GM20431 (cell line): Measurements from ENCODE around the gene POR.
"Not testable (repeated sequence)": the region's sequence is repeated elsewhere in the genome, so short reads cannot be mapped to it uniquely, and the experiment has no call there.

Experiments
- in situ Hi-C: fragments of 300-500 bp; cut with MseI, MboI; formaldehyde crosslinking; loops from one replicate; pipeline ENCODE4 v1.15.0; 2020; ENCODE audit warnings: low sequenced_read_pairs; ENCODE audit not compliant: unreplicated experiment

POR gene

DNA sequence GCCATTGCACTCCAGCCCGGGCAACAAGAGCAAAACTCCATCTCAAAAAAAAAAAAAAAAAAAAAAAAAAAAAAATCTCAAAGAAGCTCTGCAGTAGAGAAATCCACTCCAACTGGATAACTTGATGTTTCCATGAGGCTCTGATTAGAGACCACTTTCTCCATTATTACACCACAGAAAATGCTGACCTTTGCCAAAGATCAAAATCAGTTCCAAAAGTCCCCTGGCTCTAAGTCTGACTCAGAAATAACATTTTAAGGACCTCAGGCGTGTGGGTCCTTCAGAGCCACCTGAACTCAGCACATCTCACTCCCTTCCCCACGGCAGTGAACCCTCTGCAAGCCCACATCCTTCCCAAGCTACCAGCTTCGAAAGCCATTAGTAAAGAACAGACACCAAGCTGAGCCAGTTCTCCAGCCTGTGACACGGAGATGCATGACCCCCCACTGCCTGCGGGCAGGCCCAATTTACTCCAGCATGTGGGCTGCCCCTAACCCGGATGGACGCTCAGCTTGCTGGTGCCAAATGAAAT lies 93.3 kb downstream of the POR start:
- in situ Hi-C loops, result no loop called here

DNA sequence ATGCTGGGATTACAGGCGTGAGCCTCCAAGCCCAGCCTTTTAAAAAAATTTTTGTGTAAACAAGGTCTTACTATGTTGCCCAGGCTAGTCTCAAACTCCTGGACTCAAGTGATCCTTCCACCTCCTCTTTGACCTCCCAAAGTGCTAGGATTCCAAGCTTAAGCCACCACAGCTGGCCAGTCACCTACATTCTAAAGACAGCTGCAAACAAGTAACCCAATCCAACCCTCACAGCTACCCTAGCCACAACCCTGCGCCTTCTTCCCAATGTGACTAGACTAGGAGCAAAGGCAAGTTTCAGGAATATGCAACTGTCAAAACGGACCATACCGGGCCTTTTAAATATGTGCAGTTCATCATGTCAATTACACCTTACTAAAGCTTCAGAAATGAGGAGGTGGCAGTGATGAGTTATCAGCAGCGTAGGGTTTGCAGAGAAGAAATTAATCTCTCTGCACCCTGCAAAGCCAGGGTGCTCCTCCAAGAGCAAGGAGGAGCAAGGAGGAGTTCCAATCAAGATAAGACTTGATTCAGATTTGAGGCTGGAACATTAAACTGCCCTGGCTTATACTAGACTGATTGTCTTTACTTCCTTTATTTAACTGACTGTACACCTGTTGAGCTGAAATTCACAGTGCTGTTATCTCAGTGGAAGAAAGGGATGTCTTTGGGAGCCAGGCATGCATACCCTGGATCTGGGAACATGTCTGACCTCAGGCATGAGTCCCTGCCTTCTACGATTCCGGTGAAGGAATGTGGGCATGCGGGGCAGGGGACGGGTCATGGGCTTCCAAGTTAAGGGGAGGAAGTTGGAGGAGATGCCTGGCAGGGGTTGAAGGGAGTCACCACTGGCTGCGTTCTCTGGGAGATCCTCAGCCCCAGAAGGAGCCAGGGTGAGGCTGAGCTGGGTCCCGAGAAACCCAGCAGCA lies 95.0 kb downstream of the POR start:
- in situ Hi-C loops, result loop anchor here (10.0 kb wide), 1 partner anchor 145 kb away; no protein-coding TSS in a partner anchor

DNA sequence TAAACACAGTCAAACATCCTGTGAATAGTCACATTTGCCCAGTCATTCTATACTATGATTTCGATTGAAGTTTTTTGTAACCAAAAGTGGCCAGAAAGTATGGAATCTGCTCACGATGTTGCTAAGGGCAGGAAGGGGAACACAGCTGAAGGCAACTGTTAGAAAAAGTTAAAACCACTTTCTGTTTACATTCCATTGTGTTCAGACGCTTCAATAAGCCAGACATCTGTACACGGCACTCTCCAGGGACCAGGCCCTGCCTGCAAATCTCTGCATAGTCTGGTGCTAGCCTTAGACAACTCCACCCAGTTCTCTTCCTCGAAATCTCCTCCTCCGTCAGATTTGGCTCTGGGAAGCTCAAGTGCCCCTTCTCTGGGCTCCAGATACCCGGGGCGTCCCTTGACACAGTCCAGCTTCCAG lies 96.5 kb downstream of the POR start:
- in situ Hi-C loops, result loop anchor here (10.0 kb wide), 1 partner anchor 147 kb away; no protein-coding TSS in a partner anchor

DNA sequence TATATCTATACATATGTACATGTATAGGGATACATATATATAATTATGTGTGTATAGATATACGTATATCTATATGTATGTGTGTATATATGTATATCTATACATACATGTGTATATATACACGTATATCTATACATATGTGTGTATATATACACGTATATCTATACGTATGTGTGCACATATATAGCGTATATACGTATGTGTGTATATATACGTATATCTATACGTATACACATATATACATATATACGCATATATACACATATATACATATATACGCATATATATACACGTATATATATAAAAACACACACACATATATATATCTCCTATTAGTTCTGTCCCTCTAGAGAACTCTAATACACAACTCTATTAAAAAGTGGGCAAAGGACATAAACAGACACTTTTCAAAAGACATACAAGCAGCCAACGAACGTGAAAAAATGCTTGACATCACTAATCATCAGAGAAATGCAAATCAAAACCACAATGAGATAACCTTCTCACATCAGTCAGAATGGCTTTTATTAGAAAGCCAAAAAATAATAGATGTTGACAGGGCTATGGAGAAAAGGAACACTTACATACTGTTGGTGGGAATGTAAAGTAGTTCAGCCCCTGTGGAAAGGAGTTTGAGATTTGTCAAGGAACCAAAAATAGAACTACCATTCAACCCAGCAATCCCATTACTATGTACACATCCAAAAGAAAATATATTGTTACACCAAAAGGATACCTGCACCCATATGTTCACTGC lies 101.4 kb downstream of the POR start:
- in situ Hi-C loops, result loop anchor here (10.0 kb wide), 1 partner anchor 152 kb away; no protein-coding TSS in a partner anchor

DNA sequence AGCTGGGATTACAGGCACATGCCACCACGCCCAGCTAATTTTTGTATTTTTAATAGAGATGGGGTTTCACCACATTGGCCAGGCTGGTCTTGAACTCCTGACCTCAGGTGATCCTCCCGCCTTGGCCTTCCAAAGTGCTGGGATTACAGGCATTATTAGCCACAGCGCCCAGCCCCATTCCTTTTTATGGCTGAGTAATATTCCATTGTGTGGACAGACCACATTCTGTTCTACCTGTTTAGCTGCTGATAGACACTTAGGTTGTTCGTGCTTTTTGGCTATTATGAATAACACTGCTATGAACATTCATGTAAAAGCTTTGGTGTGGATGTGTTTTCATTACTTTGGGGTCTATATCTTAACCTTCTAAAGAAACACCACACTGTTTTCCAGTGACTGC lies 103.6 kb downstream of the POR start:
- in situ Hi-C loops, result loop anchor here (10.0 kb wide), 1 partner anchor 154 kb away; no protein-coding TSS in a partner anchor

DNA sequence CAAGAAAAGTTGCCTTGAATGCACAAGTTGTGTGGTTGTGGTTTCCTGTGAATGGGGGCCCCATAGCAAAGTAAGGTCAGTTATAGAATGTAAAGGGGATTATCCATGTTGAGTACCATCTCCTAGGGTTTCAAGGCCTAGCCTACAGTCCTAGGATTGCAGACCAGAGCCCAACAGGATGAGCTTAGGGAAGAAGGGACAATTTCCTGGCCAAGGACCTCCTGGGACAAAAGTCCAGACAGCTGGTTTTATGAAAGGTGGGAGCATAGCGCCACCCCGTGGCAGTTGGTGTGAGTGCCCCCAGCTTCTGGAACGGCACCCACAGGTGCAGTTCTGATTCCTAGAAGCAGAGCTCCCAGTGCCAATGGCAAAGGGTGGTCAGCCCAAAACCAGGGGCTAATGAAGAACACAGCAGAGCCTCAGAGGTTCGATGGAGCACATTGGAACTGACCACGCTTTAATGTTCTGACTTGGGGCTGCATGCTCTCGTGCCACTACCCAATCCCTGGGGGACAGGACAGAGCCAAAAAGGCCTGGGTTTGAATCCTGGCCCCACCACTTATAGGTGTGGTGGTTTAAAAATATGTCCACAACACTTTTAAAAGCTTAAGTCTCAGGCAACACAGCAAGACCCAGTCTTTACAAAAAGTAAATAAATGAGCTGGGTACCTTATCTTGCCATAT lies 105.2 kb downstream of the POR start:
- in situ Hi-C loops, result no loop called here

DNA sequence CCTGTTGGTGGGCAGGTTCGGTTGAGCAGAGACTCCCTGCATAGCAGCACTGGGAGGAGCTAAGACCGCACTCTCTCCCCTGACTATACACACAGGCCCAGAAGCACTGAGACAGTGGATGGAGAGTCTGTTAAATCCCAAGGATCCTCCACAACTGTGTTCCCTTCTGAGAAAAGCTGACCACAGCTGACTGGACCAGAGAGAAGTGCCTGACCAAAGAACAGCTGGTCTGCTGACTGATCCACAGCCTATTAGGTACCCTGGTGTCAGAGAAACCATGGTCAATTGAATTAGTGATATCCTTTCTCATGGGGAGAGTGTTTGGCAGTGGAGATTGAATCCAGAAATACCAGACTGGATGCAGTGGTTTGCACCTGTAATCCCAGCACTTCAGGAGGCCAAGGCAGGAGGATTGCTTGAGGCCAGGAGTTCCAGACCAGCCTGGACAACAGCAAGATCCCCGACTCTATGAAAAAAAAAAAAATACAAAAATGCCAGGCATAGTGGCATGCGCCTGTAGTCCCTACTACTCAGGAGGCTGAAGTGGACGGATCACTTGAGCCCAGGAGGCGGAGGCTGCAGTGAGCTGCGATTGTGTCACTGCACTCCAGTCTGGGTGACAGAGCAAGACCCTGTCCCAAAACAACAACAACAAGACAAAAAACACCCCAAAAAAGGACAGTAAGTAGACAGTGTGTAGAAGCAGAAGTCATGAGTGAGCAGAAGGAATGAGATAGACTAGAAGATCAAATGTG lies 107.2 kb downstream of the POR start:
- in situ Hi-C loops, result no loop called here

DNA sequence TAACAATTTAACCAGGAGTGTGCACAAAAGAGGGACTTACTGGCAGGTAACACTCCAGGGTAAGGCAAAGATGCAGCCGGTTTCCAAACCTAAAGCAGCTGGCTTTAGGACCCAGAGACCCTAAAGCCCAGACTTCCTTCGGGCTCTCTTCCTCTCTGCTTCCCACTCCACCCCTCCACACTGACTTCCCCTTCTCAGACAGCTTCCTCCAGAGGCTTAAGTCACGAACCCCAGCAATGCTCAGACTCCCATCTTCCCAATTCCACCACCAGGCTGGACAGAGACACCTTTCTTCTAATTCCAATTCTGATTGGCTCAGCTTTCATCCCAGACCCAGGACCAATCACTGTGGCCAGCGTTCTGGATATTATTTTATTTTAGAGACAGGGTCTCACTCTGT lies 108.0 kb downstream of the POR start:
- in situ Hi-C loops, result no loop called here

DNA sequence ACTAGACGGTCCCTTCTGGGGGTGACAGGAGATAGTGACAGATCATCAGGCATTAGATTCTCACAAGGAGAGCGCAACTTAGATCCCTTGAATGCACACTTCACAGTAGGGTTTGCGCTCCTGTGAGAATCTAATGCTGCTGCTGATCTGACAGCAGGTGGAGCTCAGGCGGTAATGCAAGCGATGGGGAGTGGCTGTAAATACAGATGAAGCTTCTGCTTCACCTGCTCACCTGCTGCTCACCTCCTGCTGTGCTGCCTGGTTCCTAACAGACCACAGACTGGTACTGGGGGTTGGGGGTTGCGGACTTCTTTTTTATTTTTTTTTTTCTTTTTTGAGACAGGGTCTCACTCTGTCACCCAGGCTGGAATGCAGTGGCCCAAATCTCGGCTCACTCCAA lies 114.7 kb downstream of the POR start:
- in situ Hi-C loops, result not testable (repeated sequence)

DNA sequence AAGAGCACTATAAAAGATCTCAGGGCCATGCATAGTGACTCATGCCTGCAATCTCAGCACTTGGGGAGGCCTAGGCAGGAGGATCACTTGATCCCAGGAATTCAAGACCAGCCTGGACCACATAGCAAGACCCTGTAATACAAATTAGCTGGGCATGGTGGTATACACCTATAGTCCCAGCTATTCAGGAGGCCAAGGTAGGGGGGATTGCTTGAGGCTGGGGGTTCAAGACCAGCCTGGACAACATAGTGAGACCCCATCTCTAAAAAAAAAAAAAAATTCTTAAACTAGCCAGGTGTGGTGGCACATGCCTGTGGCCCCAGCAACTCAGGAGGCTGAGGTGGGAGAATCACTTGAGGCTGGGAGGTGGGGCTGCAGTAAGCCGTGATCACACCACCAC lies 117.0 kb downstream of the POR start:
- in situ Hi-C loops, result no loop called here
